Fibroblast of mammary gland (primary cell): ENCODE results near the gene PAFAH1B2.
"Not testable (repeated sequence)": the region's sequence is repeated elsewhere in the genome, so short reads cannot be mapped to it uniquely, and the experiment has no call there.

Source experiments
- DNase-seq: peaks from one replicate; pipeline ENCODE4 v3.0.0-alpha.2; 2010; ENCODE audit warnings: low read depth
- H3K4me3 ChIP-seq: 2 replicates; pipeline ENCODE4 v1.5.1; 2011; ENCODE audit warnings: low read depth, mild to moderate bottlenecking, low read length, moderate library complexity; ENCODE audit not compliant: control insufficient read depth
- CTCF ChIP-seq: conservative IDR thresholded peaks from 2 replicates; pipeline ENCODE4 v1.5.1; 2011; ENCODE audit warnings: low read depth, low read length, inconsistent platforms; ENCODE audit not compliant: control insufficient read depth, insufficient read depth

The PAFAH1B2 gene

DNA sequence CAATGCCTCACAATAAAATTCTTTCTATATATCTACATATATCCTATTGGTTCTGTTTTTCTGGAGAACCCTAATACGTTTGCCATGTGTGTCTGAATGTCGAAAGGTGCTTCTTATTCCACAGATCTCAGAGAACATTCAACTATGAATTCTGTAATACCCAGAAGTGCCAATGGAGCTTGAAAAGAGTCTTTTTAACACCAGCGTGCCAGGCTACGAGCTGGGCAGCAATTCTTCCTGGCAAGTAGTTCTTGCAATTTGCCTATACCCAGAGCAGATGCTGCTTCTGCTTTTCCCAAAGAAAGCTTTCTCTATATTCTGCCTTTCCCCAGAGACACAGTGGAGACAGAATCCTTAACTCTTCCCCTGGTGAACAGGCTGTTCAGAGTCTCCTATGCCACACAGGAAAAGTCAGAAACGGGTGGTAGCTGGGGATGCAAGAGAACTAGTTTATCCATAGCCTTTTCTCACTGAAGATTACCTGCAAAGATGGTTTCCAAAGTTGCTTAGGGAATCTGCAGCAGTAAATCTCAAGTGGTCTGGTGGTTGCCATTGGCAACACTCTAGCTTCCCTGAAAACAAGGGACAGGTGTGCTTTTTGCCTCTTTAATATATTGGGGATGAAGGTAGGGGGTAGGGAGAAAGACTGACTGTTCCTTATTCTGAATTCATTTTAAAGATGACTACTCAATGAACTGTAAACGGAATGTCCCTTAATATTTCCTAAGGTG lies 16.8 kb upstream of the PAFAH1B2 start:
- no peak for TF ChIP-seq CTCF
- H3K4me3 ChIP-seq = no peak overlapping the region
- DNase-seq = no peak

DNA sequence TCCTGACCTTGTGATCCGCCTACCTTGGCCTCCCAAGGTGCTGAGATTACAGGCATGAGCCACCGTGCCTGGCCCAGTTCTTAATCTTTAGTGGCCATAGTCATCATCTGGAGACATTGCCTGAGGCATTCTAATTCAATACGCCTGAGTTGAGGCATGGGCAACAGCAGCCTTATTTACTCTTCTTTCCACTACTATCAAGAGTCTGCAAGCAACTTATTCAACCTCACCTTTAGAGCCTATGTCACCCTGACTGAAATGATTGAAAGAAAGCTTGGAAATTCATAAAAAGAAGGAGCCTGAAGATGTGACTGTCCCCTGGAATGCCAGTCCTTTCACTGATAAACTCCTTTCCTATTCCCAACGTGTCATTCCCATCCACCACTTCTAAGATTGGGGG lies 15.8 kb upstream of the PAFAH1B2 start:
- no peak for TF ChIP-seq CTCF
- DNase-seq = no peak
- H3K4me3 ChIP-seq = no peak overlapping the region

DNA sequence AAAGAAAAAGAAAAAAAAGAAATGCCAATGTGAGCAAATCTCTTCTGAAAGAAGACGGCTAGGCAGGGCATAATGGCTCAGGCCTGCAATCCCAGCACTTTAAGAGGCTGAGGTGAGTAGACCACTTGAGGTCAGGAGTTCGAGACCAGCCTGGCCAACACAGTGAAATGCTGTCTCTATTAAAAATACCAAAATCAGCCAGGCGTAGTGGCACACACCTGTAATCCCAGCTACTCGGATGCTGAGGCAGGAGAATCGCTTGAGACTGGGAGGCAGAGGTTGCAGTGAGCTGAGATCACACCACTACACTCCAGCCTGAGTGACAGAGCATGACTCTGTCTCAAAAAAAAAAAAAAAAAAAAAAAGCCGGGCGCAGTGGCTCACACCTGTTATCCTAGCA lies 13.7 kb upstream of the PAFAH1B2 start:
- H3K4me3 ChIP-seq, DNase-seq: not testable (repeated sequence)

DNA sequence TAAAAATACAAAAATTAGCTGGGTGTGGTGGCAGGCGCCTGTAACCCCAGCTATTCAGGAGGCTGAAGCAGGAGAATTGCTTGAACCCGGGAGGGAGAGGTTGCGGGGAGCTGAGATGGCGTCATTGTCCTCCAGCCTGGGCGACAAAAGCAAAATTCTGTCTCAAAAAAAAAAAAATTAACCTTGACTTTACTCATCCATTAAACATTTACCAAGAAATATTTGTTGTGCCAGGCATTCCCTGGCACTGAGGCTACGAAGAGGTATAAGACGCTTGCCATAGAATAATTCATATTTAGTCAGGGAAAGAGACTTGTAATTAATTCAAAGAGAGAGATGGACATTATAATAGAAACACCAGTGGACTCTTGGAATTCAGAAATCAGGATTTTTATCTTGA lies 13.2 kb upstream of the PAFAH1B2 start:
- no peak for DNase-seq
- TF ChIP-seq CTCF = no peak
- H3K4me3 ChIP-seq = no peak overlapping the region

- no peak overlapping the region for H3K4me3 ChIP-seq
- no peak for DNase-seq
- TF ChIP-seq CTCF = no peak
Measured at GRCh38 chr11:117134431-117134830, 9.7 kb upstream of the PAFAH1B2 start.

GRCh38 chr11:117134979-117135378 lies 9.1 kb upstream of the PAFAH1B2 start:
- H3K4me3 ChIP-seq, DNase-seq: not testable (repeated sequence)

DNA sequence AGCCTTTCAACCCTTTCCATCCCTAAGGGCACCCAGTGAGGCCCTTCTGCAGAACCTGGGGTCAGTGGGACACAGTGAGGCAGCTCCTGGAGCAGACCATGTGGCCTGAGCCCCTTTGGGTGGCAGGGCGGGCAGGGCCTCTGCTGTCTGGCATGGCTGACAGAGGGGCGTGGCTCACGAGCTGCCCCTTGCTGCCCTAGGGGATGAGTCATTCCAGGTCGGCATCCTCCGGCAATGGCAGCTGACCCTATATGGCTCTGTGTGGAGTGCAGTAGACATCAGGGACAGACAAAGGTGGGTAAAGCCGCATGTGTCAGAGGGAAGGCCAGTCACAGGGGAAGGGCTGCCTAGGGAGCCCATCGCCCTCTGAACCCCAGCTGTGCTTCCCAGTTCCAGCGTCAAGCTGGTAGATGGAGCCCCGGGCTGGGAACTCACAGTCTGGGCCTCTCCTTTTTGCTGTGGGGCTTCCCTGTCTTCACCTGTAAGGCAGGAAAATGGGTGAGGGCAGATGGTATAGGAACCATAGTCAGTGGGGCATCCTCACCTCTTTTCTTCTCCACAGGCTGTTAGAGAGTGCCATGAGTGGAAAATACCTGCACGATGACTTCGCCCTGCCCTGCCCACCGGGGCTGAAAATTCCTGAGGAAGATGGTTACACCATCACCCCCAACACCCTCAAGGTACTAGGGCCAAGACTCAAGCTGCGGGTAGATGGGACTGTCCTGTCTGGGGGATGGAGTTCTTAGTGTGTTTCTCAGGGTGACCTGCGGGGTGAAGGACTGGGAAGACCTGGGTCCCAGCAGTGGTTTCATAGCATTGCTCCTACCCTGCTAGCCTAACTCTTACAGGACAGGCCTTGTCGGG lies 6.6 kb upstream of the PAFAH1B2 start:
- not testable (repeated sequence) for DNase-seq, H3K4me3 ChIP-seq

GRCh38 chr11:117143390-117143789 lies 697 bp upstream of the PAFAH1B2 start:
- H3K4me3 ChIP-seq = peak overlapping the region; percentile 97
- DNase-seq = peak; percentile 68
- TF ChIP-seq CTCF = no peak
